HepG2 (cell line): ENCODE measurements around the gene MAP3K2. TPM values are rescaled to one million over a fixed set of nuclear protein-coding genes. Genes with fewer than 3 reads are reported as not detected.

ENCODE experiments used
- ATAC-seq: fragments of 200-7000 bp; cut with Tn5 transposase; 3 replicates; pipeline ENCODE4 v1.9.1; 2020; ENCODE audit warnings: mild to moderate bottlenecking, moderate library complexity
- BruUV-seq: library from RNA; stranded (reverse); fragments of 400-500 nt; replicated peaks from 2 replicates; lab custom pipeline; 2021; lab: Mats Ljungman, UMichigan
- CTCF ChIA-PET: fragments of 300-600 bp; formaldehyde crosslinking; extraction: SDS; loops from one replicate; lab custom pipeline; 2021; ENCODE audit warnings: low total read pairs, inconsistent platforms, low intra/inter-chr PET ratio; lab: Yijun Ruan, JAX
- POLR2A ChIA-PET: fragments of 350-600 bp; sonication (Branson Sonifier 250); formaldehyde crosslinking; loops from one replicate; lab custom pipeline; 2020; ENCODE audit warnings: antibody characterized with exemption, inconsistent platforms; lab: Yijun Ruan, JAX
- DNase-seq: peaks from one replicate; pipeline ENCODE4 v3.0.0-alpha.2; 2015; ENCODE audit warnings: low spot score
- FAIRE-seq: peaks from 3 replicates; lab custom pipeline; 2011; peaks lifted over from hg19 to GRCh38; lab: Jason Lieb, UNC
- H2AFZ ChIP-seq: one replicate; pipeline ENCODE4 v1.6.1; 2011; ENCODE audit warnings: low read length, inconsistent platforms
- H3K27ac ChIP-seq: fragments of 300-600 bp; 3 replicates; pipeline ENCODE4 v1.8.0; 2011; ENCODE audit warnings: mixed run types, mild to moderate bottlenecking, mixed read lengths, low read length, inconsistent platforms; ENCODE audit not compliant: insufficient read depth; ENCODE audit errors: extremely low read length
- H3K27me3 ChIP-seq, 2 experiments: fragments of 200-600 bp in 1 of 2; 2 replicates in 1 of 2; 3 replicates in 1 of 2; pipeline versions ENCODE4 v1.6.0 to v1.8.0; 2011; ENCODE audit warnings: low read length in 2 of 2, mild to moderate bottlenecking in 2 of 2, moderate library complexity in 2 of 2, inconsistent platforms in 1 of 2; ENCODE audit not compliant: insufficient read depth in 2 of 2, control insufficient read depth in 1 of 2
- H3K36me3 ChIP-seq, 2 experiments: fragments of 200-600 bp in 1 of 2; replicated peaks in 1 of 2; 2 replicates in 1 of 2; 3 replicates in 1 of 2; pipeline versions ENCODE4 v1.5.1 to v1.8.0; 2011; ENCODE audit warnings: low read length in 2 of 2, inconsistent platforms in 1 of 2; ENCODE audit not compliant: insufficient read depth in 2 of 2, control insufficient read depth in 1 of 2
- H3K4me1 ChIP-seq: 2 replicates; pipeline ENCODE4 v1.5.1; 2012; ENCODE audit warnings: low read length, inconsistent platforms; ENCODE audit not compliant: insufficient read depth
- H3K4me2 ChIP-seq: 2 replicates; pipeline ENCODE4 v1.6.0; 2011; ENCODE audit warnings: low read depth, low read length, inconsistent platforms
- H3K4me3 ChIP-seq, 3 experiments: fragments of 200-600 bp in 1 of 3; sonication (generic), shearing (Covaris generic) in 1 of 3; replicated peaks in 1 of 3; 2 replicates each; pipeline ENCODE4 v1.5.1; 2011 to 2016; ENCODE audit warnings: low read length in 3 of 3, inconsistent platforms in 2 of 3, low read depth in 2 of 3, mild to moderate bottlenecking in 2 of 3, control low read depth in 1 of 3, mixed read lengths in 1 of 3; ENCODE audit not compliant: insufficient read depth in 1 of 3
- H3K79me2 ChIP-seq: one replicate; pipeline ENCODE4 v1.6.1; 2011; ENCODE audit warnings: low read length, inconsistent platforms; ENCODE audit not compliant: insufficient read depth
- H3K9ac ChIP-seq: 2 replicates; pipeline ENCODE4 v1.6.0; 2011; ENCODE audit warnings: mild to moderate bottlenecking, low read depth, low read length, inconsistent platforms; ENCODE audit not compliant: insufficient read depth
- H3K9me3 ChIP-seq: 2 replicates; pipeline ENCODE4 v1.5.1; 2012; ENCODE audit warnings: mild to moderate bottlenecking, low read length
- H4K20me1 ChIP-seq: 2 replicates; pipeline ENCODE4 v1.6.0; 2011; ENCODE audit warnings: inconsistent platforms, mild to moderate bottlenecking, low read length, moderate library complexity; ENCODE audit not compliant: insufficient read depth
- HCFC1 ChIP-seq: fragments of 150-350 bp; IDR thresholded peaks from 2 replicates; pipeline ENCODE4 v1.6.1; 2014; ENCODE audit warnings: low read depth, low read length
- NRL ChIP-seq: sonication (generic); formaldehyde crosslinking; IDR thresholded peaks from 2 replicates; pipeline ENCODE4 v1.5.0; 2020; ENCODE audit warnings: missing genetic modification reagents, mild to moderate bottlenecking, moderate library complexity, borderline replicate concordance
- RBFOX2 ChIP-seq: fragments of 200-400 bp; formaldehyde crosslinking; IDR thresholded peaks from 2 replicates; pipeline ENCODE4 v1.6.1; 2017; ENCODE audit warnings: low read depth, mild to moderate bottlenecking, low read length
- RBM22 ChIP-seq: fragments of 200-400 bp; formaldehyde crosslinking; optimal IDR thresholded peaks from 2 replicates; pipeline ENCODE3; 2017; ENCODE audit warnings: mild to moderate bottlenecking, low read length, moderate library complexity
- SIN3A ChIP-seq: IDR thresholded peaks from 2 replicates; pipeline ENCODE4 v1.6.1; 2011; ENCODE audit warnings: low read depth, mild to moderate bottlenecking, control low read depth, low read length, borderline replicate concordance
- SPEN ChIP-seq: sonication (generic); formaldehyde crosslinking; IDR thresholded peaks from 2 replicates; pipeline ENCODE4 v1.5.1; 2020; ENCODE audit warnings: low read depth, mild to moderate bottlenecking, missing genetic modification reagents
- SRSF9 ChIP-seq: fragments of 200-400 bp; formaldehyde crosslinking; IDR thresholded peaks from 2 replicates; pipeline ENCODE4 v1.6.1; 2018; ENCODE audit warnings: borderline replicate concordance, mild to moderate bottlenecking, low read depth, low read length; ENCODE audit not compliant: insufficient read depth, poor library complexity, severe bottlenecking
- TEAD3 ChIP-seq: optimal IDR thresholded peaks from 2 replicates; pipeline ENCODE3; 2016; ENCODE audit warnings: borderline replicate concordance
- ZNF121 ChIP-seq: sonication (generic); formaldehyde crosslinking; IDR thresholded peaks from 2 replicates; pipeline ENCODE4 v1.5.0; 2020; ENCODE audit warnings: mild to moderate bottlenecking, missing genetic modification reagents
- ZNF331 ChIP-seq: sonication (generic); formaldehyde crosslinking; IDR thresholded peaks from 2 replicates; pipeline ENCODE4 v1.4.0; 2020; ENCODE audit warnings: missing genetic modification reagents
- ZNF839 ChIP-seq: sonication (generic); formaldehyde crosslinking; IDR thresholded peaks from 2 replicates; pipeline ENCODE4 v1.4.0; 2020; ENCODE audit warnings: missing genetic modification reagents, mild to moderate bottlenecking, borderline replicate concordance
- WGBS: methylation state at CpG from one replicate; pipeline ENCODE4 v1.1.6; 2017; ENCODE audit warnings: low lambda C conversion rate; 5-methylcytosine and 5-hydroxymethylcytosine counted together
- in situ Hi-C: cut with HindIII; loops from 2 replicates; pipeline ENCODE4 v1.10.0; 2017; ENCODE audit warnings: low pct_unique_long_range_greater_than_20kb; ENCODE audit not compliant: extremely low pct_ligation_motif_present
- intact Hi-C: fragments of 100-400 bp; cut with micrococcal nuclease; formaldehyde crosslinking; loops from one replicate; pipeline ENCODE4 v1.10.0; 2022; ENCODE audit not compliant: unreplicated experiment
- polyA plus RNA-seq, 8 experiments: library from polyadenylated mRNA; depleted of rRNA in 3 of 8; stranded (reverse) in 7 of 8; unstranded in 1 of 8; fragments of >200 nt; fragmentation: Illumina TruSeq in 4 of 8; extraction: Trizol in 4 of 8; gene quantifications; 2 replicates each; pipeline versions ENCODE4 v1.2.1 to v1.2.3, GENCODE V29; 2011 to 2016; ENCODE audit warnings: low read depth in 4 of 8, missing spikeins in 1 of 8, mixed read lengths in 1 of 8; ENCODE audit not compliant: insufficient read depth in 1 of 8
- total RNA-seq, 5 experiments: library from RNA; depleted of rRNA; stranded (reverse); fragments of >200 nt; fragmentation: Illumina TruSeq; extraction: Trizol; gene quantifications; 2 replicates each; pipeline ENCODE4 v1.2.3, GENCODE V29; 2016; ENCODE audit warnings: low read depth in 1 of 5
- TF ChIP-seq, protein P1 (sequence below): sonication (generic); formaldehyde crosslinking; IDR thresholded peaks from 2 replicates; pipeline ENCODE4 v1.4.0; 2020; ENCODE audit warnings: mild to moderate bottlenecking, missing genetic modification reagents
- TF ChIP-seq, protein P2 (sequence below): sonication (generic); formaldehyde crosslinking; IDR thresholded peaks from 2 replicates; pipeline ENCODE4 v1.4.0; 2020; ENCODE audit warnings: missing genetic modification reagents
- TF ChIP-seq, protein P3 (sequence below): sonication (generic); formaldehyde crosslinking; IDR thresholded peaks from 2 replicates; pipeline ENCODE4; 2020; ENCODE audit warnings: missing genetic modification reagents, mild to moderate bottlenecking, borderline replicate concordance
- TF ChIP-seq, protein P4 (sequence below): sonication (generic); formaldehyde crosslinking; IDR thresholded peaks from 2 replicates; pipeline ENCODE4 v1.8.0; 2022; ENCODE audit warnings: missing genetic modification reagents, mild to moderate bottlenecking, inconsistent platforms, borderline replicate concordance

The MAP3K2 gene
- total and polyA plus RNA-seq, 2 of the 13 experiments (the other 11 are each of a cell fraction or from before 2014, with no cell fraction given): 12.2 to 37.2 TPM

GRCh38 chr2:127424598-127425520 is 37.1 kb upstream of the MAP3K2 start:
- CTCF ChIA-PET: no interaction called here
- BruUV-seq: no TSS peak
- no peak for TF ChIP-seq SPEN (CRISPR knock-in tag)
- no peak for TF ChIP-seq ZNF331 (CRISPR knock-in tag)
- TF ChIP-seq, protein P1, sequence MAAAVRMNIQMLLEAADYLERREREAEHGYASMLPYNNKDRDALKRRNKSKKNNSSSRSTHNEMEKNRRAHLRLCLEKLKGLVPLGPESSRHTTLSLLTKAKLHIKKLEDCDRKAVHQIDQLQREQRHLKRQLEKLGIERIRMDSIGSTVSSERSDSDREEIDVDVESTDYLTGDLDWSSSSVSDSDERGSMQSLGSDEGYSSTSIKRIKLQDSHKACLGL (CRISPR knock-in tag): 0 out of 2 replicates have a peak, but pooled peaks have one; percentile 32
- no peak for TF ChIP-seq HCFC1
- TF ChIP-seq SRSF9: no peak
- TF ChIP-seq ZNF839 (CRISPR knock-in tag): no peak
- no peak for TF ChIP-seq SIN3A
- no peak for TF ChIP-seq NRL (CRISPR knock-in tag)
- peak; percentile 57; the same call in 1 of the 2 replicates for TF ChIP-seq RBFOX2
- no peak for TF ChIP-seq TEAD3 (CRISPR knock-in tag)
- TF ChIP-seq, protein P2, sequence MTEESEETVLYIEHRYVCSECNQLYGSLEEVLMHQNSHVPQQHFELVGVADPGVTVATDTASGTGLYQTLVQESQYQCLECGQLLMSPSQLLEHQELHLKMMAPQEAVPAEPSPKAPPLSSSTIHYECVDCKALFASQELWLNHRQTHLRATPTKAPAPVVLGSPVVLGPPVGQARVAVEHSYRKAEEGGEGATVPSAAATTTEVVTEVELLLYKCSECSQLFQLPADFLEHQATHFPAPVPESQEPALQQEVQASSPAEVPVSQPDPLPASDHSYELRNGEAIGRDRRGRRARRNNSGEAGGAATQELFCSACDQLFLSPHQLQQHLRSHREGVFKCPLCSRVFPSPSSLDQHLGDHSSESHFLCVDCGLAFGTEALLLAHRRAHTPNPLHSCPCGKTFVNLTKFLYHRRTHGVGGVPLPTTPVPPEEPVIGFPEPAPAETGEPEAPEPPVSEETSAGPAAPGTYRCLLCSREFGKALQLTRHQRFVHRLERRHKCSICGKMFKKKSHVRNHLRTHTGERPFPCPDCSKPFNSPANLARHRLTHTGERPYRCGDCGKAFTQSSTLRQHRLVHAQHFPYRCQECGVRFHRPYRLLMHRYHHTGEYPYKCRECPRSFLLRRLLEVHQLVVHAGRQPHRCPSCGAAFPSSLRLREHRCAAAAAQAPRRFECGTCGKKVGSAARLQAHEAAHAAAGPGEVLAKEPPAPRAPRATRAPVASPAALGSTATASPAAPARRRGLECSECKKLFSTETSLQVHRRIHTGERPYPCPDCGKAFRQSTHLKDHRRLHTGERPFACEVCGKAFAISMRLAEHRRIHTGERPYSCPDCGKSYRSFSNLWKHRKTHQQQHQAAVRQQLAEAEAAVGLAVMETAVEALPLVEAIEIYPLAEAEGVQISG (CRISPR knock-in tag): no peak
- TF ChIP-seq RBM22: peak; percentile 15
- TF ChIP-seq ZNF121 (CRISPR knock-in tag): no peak
- TF ChIP-seq, protein P3, sequence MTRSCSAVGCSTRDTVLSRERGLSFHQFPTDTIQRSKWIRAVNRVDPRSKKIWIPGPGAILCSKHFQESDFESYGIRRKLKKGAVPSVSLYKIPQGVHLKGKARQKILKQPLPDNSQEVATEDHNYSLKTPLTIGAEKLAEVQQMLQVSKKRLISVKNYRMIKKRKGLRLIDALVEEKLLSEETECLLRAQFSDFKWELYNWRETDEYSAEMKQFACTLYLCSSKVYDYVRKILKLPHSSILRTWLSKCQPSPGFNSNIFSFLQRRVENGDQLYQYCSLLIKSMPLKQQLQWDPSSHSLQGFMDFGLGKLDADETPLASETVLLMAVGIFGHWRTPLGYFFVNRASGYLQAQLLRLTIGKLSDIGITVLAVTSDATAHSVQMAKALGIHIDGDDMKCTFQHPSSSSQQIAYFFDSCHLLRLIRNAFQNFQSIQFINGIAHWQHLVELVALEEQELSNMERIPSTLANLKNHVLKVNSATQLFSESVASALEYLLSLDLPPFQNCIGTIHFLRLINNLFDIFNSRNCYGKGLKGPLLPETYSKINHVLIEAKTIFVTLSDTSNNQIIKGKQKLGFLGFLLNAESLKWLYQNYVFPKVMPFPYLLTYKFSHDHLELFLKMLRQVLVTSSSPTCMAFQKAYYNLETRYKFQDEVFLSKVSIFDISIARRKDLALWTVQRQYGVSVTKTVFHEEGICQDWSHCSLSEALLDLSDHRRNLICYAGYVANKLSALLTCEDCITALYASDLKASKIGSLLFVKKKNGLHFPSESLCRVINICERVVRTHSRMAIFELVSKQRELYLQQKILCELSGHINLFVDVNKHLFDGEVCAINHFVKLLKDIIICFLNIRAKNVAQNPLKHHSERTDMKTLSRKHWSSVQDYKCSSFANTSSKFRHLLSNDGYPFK (CRISPR knock-in tag): no peak
- TF ChIP-seq, protein P4, sequence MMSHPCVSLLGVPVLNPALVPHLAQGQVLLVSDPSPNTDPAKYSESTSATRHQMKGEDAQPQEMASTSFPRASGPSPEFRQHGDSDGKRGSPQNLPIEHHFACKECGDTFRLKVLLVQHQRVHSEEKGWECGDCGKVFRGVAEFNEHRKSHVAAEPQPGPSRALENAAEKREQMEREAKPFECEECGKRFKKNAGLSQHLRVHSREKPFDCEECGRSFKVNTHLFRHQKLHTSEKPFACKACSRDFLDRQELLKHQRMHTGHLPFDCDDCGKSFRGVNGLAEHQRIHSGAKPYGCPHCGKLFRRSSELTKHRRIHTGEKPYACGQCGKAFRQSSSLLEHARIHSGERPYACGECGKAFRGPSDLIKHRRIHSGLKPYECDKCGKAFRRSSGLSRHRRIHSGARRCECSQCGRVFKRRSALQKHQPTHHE (CRISPR knock-in tag): no peak

More at GRCh38 chr2:127424598-127425520, 37.1 kb upstream of the MAP3K2 start:
- intact Hi-C loops (no loop called here), in situ Hi-C loops (no loop called here)
- Histone ChIP-seq H3K9me3 (no peaks in the 10 kb centered on the region), H3K79me2 (peaks cover 22% of the 10 kb centered on the region), H3K4me3 (no peak overlapping the region), H3K4me1 (peaks cover 22% of the 10 kb centered on the region), H2AFZ (no peak overlapping the region), H3K36me3 (peaks cover 37 to 61% of the 10 kb centered on the region in 2 experiments), H4K20me1 (no peaks in the 10 kb centered on the region; the same call in 1 of the 2 replicates), H3K4me2 (no peak overlapping the region), H3K27ac (no peak overlapping the region), H3K9ac (no peak overlapping the region), H3K27me3 (no peaks in the 10 kb centered on the region)
- no peak for DNase-seq
- no peak for ATAC-seq
- POLR2A ChIA-PET: interaction anchor here (1.5 to 16.2 kb wide), 6 partner anchors 7 to 36 kb away, joined by 4 to 229 read pairs (median 10); partner anchors contain the start of genes MAP3K2 and PROC
- no peak for FAIRE-seq
- WGBS: 89% methylated on average over 13 of the region's 13 CpGs
